Hypothalamus (tissue), 51 donors: Measurements from ENCODE around the gene SFRP4.
A peak's percentile ranks its signal among the peaks of the same experiment; 100 is the strongest.
"Not testable (repeated sequence)": the region's sequence is repeated elsewhere in the genome, so short reads cannot be mapped to it uniquely, and the experiment has no call there.

ENCODE experiments used
- DNase-seq, 51 donors: peaks; one replicate each; lab custom pipeline; 2025; lab: John Stamatoyannopoulos, UW

Gene SFRP4

GRCh38 chr7:37916673-37917660 lies at the start of gene SFRP4:
Gene SFRP4 (minus strand): TSS chr7:37916817. CDS start chr7:37916537, 280 bp downstream.
- DNase-seq, result peak in 44 of 51 donors; percentile 6 to 76 (median 44)

GRCh38 chr7:37964196-37964595 lies 47.6 kb upstream of the SFRP4 start:
- no peak for DNase-seq

- no peak for DNase-seq
Measured at GRCh38 chr7:37961251-37961650, 44.6 kb upstream of the SFRP4 start.

GRCh38 chr7:37960483-37960882 lies 43.9 kb upstream of the SFRP4 start:
- no peak for DNase-seq

GRCh38 chr7:37957221-37957970 lies 40.8 kb upstream of the SFRP4 start:
- DNase-seq, result no peak

- DNase-seq, result no peak
Measured at GRCh38 chr7:37956791-37957190, 40.2 kb upstream of the SFRP4 start.

- DNase-seq, result not testable (repeated sequence)
Measured at GRCh38 chr7:37954217-37954616, 37.6 kb upstream of the SFRP4 start.

- DNase-seq, result no peak
Measured at GRCh38 chr7:37952240-37952639, 35.6 kb upstream of the SFRP4 start.

GRCh38 chr7:37947941-37948210 lies 31.3 kb upstream of the SFRP4 start:
- DNase-seq, result no peak

- DNase-seq, result no peak
Measured at GRCh38 chr7:37947138-37947940, 30.7 kb upstream of the SFRP4 start.

- DNase-seq, result no peak
Measured at GRCh38 chr7:37945336-37945735, 28.7 kb upstream of the SFRP4 start.

GRCh38 chr7:37944737-37945054 lies 28.1 kb upstream of the SFRP4 start:
- no peak for DNase-seq

- peak in 10 of 51 donors; percentile 1 to 51 (median 10) for DNase-seq
Measured at GRCh38 chr7:37943905-37944736, 27.5 kb upstream of the SFRP4 start.

GRCh38 chr7:37942934-37943610 lies 26.5 kb upstream of the SFRP4 start:
- DNase-seq, result peak in 28 of 51 donors; percentile 6 to 54 (median 32)

- DNase-seq, result no peak
Measured at GRCh38 chr7:37933018-37933566, 16.5 kb upstream of the SFRP4 start.

- DNase-seq, result no peak
Measured at GRCh38 chr7:37932543-37932942, 15.9 kb upstream of the SFRP4 start.

- no peak for DNase-seq
Measured at GRCh38 chr7:37930226-37930948, 13.8 kb upstream of the SFRP4 start.

- DNase-seq, result no peak
Measured at GRCh38 chr7:37928878-37929277, 12.3 kb upstream of the SFRP4 start.
